Measurements from ENCODE around the gene CPT1C.
A peak's percentile ranks its signal among the peaks of the same experiment; 100 is the strongest.

The CPT1C gene

DNA sequence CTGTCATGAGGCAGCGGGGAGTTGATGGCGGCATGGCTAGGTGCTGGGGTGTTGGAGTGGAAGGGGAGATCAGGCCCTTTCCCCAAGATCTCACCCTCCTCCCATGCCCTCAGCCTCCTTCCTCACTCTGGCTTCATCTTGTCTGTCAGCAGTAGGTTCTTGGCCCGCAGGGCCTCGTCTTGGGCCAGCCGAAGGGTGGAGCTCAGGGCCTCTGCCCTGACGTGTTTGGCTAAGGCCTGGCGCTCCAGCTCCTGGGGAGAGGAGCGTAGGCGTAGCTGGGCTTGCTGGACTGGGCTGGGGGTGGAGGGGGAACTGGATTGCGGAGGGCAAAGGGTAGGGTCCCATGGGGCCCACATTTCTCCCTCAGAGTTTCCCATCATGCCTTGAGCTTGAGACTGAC lies 49.0 kb downstream of the CPT1C start:
- Mint-ChIP-seq H3K27ac (no peak overlapping the region), H3K27me3 (no peaks in the 10 kb centered on the region), H3K9me3 (ENCODE audit: low read depth) (no peaks in the 10 kb centered on the region), H3K4me1 (ENCODE audit: low read depth) (peaks cover 5% of the 10 kb centered on the region), H3K36me3 (no peaks in the 10 kb centered on the region), H3K4me3 (no peak overlapping the region)

DNA sequence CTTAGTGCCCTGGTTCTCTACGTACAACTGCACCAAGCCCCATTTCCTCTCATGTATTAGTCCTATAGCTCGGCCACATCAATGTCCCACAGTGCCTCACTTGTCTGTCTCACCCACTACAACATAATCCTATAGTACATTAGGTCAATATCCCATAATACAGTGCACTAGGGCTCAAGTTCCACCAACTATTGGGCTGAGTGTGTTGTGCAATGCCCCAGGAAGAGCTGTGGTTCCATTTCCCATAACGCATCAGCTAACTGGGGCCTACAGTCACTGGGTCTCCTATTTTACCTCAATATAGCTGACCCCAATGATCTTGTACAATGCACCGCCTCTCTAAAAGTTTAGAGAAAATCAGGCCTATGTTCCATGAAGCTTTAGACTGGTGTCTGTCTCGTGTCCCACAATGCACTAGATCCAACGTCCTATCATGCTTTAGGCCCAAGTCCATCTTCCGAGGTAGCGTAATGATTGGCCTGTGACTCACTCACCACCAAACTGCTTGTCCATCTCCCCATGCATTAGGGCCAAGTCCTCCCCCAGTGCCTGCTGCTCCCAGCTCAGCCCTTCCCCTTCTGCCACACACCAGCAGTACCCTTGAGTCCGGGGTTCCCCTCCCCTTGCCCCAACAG lies 50.4 kb downstream of the CPT1C start:
- no peaks in the 10 kb centered on the region for H3K9me3 Mint-ChIP-seq (ENCODE audit: low read depth)
- no peaks in the 10 kb centered on the region for H3K27me3 Mint-ChIP-seq
- no peak overlapping the region for H3K4me3 Mint-ChIP-seq
- peaks cover 7% of the 10 kb centered on the region for H3K4me1 Mint-ChIP-seq (ENCODE audit: low read depth)
- no peaks in the 10 kb centered on the region for H3K36me3 Mint-ChIP-seq
- H3K27ac Mint-ChIP-seq = no peak overlapping the region

DNA sequence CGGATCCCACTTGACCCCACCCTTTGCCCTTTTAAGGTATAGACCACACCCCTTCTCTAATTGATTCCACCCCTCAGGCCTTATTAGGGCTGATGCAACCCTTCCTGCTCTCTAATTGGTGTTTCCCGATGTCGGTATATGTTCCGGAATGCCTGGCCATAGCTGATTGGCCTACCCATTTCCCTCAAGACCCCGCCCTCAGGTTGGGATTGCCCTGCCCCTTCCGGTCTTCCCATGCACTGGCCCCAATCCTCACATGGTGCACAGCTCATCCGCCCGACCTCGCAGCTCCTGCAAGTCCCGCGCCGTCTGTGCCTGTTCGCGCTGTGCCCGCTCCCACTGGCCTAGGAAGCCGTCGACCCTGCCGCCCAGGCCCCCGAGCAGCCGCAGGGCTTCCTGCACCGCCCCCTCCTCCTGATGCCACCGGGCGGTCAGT lies 54.0 kb downstream of the CPT1C start:
- Mint-ChIP-seq H3K36me3 (no peaks in the 10 kb centered on the region), H3K4me1 (ENCODE audit: low read depth) (peaks cover 2% of the 10 kb centered on the region), H3K9me3 (ENCODE audit: low read depth) (no peaks in the 10 kb centered on the region), H3K27me3 (no peaks in the 10 kb centered on the region), H3K4me3 (no peak overlapping the region), H3K27ac (no peak overlapping the region)

DNA sequence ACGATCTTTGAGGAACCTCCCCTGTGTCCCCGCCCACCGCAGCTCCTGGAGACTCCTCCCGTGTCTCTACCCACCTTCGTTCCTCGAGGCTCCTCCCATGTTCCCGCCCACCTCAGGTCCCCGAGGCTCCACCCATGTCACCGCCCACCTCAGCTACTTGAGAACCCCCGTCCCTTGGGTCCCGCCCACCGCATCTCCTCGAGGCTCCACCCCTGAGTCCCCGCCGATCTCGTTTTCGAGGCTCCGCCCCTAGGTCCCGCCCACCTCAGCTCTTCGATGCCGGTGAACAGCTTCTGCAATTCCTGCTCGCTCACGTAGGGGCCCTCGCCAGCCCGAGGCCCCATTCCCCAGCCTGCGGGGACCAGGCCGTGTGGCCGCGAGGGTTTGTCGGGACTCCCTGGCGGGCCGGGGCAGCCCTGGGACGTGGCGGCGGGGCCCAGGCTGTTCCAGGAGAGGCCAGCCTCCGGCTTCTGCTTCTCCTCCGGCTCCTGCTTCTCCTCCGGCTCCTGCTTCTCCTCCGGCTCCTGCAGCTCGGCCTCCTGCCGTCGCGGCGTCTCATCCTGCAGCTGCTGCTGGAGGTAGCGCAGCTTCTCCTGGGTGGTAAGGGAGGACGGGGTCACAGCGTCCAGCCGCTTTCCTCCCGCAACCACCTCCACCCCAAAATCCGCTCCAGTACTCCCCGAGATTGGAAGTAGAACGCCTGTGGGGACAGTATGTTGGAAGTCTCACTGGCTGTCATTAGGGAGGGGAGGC lies 55.5 kb downstream of the CPT1C start:
- no peaks in the 10 kb centered on the region for H3K27me3 Mint-ChIP-seq

DNA sequence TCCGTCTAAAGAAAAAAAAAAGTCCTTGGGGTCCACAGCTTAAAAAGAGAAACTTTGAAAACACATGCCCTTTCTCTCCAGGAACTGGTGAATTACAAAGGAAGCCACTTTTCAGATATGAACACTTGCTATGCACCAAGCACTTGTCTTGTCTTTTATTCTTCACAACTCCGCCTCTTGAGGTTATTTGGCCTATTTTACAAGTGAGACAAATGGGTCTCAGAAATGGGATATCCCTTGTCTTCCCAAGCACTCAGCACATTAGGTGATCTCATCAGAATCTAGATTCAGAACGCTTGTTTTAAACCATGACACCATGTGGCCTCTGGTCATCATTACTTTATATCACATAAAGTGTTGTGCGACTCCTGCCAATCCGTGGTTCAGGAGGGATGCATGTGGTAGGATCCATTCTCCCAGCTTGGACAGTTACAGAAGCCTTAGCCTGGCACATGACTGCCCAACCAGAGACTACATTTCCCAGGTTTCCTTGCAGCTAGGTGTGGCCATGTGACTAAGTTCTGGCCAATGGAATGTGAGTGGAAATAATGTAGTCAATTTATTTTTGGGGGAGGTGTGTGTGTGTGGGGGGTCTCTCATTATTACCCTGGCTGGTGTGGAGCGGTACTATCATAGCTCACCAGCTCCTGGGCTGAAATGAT lies 58.3 kb downstream of the CPT1C start:
- Mint-ChIP-seq H3K4me3 (no peak overlapping the region), H3K4me1 (ENCODE audit: low read depth) (peaks cover 2% of the 10 kb centered on the region), H3K9me3 (ENCODE audit: low read depth) (no peaks in the 10 kb centered on the region)

More for the DNA sequence above, 55.5 kb downstream of the CPT1C start:
- H3K4me1 Mint-ChIP-seq (ENCODE audit: low read depth) = peaks cover 2% of the 10 kb centered on the region
- H3K36me3 Mint-ChIP-seq = no peaks in the 10 kb centered on the region
- H3K27ac Mint-ChIP-seq = no peak overlapping the region
- H3K9me3 Mint-ChIP-seq (ENCODE audit: low read depth) = no peaks in the 10 kb centered on the region
- no peak overlapping the region for H3K4me3 Mint-ChIP-seq

DNA sequence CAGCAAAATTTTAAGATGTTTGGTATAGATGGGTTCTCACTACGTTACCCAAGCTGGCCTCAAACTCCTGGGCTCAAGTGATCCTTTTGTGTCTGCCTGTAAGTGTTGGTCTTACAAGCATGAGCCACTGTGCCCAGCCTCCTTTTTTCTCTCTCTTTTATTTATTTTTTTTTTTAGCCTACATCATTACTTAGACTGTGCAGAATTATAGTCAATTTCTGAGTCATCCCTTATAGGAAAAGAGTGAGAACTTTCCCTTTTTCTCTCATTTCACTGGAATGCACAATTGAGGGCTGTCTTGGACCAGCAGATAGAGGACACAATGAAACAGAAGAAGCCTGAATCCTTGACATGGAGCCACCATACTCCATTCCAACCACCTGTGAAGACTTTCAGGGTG lies 58.9 kb downstream of the CPT1C start:
- H3K4me1 Mint-ChIP-seq (ENCODE audit: low read depth) = peaks cover 2% of the 10 kb centered on the region
- no peaks in the 10 kb centered on the region for H3K36me3 Mint-ChIP-seq
- H3K9me3 Mint-ChIP-seq (ENCODE audit: low read depth) = no peaks in the 10 kb centered on the region
- H3K27me3 Mint-ChIP-seq = no peaks in the 10 kb centered on the region
- no peak overlapping the region for H3K4me3 Mint-ChIP-seq
- H3K27ac Mint-ChIP-seq = no peak overlapping the region

More for the DNA sequence above, 58.3 kb downstream of the CPT1C start:
- Mint-ChIP-seq H3K27ac (no peak overlapping the region), H3K36me3 (no peaks in the 10 kb centered on the region), H3K27me3 (no peaks in the 10 kb centered on the region)

DNA sequence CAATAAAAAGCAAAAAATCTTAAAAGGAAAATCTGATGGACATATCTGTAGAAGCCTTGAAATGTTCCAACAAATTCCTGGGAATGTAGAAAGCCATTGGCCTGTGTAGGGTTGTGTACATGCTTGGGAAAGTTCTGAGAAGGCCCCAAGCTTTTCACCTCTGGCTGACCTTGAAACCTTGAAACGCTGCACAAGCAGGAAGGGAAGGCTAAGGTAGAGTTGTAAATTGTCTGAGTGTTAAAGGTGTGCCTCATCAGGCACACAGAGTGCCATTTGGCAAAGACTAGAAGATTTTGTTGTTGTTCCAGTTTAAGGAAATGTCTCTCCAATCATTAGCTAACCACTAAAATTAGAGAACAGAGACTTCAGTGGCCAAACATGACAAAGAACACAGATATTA lies 61.8 kb downstream of the CPT1C start:
- H3K27me3 Mint-ChIP-seq = no peaks in the 10 kb centered on the region

DNA sequence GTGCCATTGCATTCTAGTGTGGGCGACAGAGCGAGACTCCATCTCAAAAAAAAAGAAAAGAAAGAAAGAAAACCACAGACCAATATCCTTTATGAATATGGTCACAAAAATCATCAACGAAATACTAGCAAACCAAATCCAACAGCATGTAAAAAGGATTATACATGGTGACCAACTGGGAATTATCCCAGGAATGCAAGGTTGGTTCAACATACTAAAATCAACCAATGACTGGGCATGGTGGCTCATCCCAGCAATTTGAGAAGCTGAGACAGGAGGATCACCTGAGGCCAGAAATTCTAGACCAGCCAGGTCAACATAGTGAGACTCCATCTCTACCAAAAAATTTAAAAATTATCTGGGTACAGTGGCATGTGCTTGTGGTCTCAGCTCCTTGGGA lies 65.0 kb downstream of the CPT1C start:
- Mint-ChIP-seq H3K4me1 (ENCODE audit: low read depth) (no peaks in the 10 kb centered on the region), H3K27me3 (no peaks in the 10 kb centered on the region), H3K4me3 (no peak overlapping the region), H3K36me3 (no peaks in the 10 kb centered on the region), H3K27ac (no peak overlapping the region), H3K9me3 (ENCODE audit: low read depth) (no peaks in the 10 kb centered on the region)

More for the DNA sequence above, 61.8 kb downstream of the CPT1C start:
- Mint-ChIP-seq H3K9me3 (ENCODE audit: low read depth) (no peaks in the 10 kb centered on the region), H3K36me3 (no peaks in the 10 kb centered on the region), H3K27ac (no peak overlapping the region), H3K4me1 (ENCODE audit: low read depth) (no peaks in the 10 kb centered on the region), H3K4me3 (no peak overlapping the region)

DNA sequence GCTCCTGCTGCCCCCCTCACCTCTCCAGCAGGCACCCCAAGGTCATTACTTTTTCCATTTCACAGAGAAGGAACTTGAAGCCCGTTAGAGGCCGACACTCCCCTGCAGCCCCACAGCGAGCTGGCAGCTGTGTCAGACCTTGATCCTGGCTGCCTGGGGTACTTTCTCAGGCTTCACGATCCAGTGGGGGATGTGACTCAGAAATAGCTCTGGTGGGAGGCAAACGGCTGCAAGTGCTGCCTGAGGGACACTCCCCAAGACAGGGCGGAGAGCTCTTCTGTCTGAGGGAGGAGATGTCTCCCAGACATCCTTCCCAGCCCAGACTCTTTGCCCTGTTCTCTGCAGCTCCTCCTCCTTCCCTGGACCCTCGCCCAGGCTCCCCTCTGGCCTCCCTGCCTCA lies 67.4 kb downstream of the CPT1C start:
- no peak overlapping the region for H3K27ac Mint-ChIP-seq
- peaks cover 1% of the 10 kb centered on the region for H3K4me1 Mint-ChIP-seq (ENCODE audit: low read depth)
- no peaks in the 10 kb centered on the region for H3K9me3 Mint-ChIP-seq (ENCODE audit: low read depth)
- H3K36me3 Mint-ChIP-seq = no peaks in the 10 kb centered on the region
- H3K4me3 Mint-ChIP-seq = no peak overlapping the region
- no peaks in the 10 kb centered on the region for H3K27me3 Mint-ChIP-seq

DNA sequence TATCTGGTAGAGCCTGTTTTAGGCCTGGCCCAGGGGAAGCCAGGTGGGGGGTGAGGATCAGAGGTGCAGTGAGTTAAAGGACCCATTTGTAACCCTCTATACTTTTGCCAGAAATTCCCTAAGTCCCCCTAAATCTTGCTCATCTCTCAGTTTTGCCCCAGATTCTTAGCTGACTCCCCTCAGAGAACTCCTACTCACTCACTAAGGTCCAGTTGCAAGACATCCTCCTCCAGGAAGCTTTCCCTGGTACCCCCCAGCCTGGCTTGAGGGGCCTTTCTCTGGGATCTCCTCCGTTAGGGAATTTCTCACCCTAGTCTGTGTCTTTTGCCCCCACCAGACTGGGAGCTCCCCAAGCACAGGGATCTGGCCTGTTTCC lies 70.3 kb downstream of the CPT1C start:
- Mint-ChIP-seq H3K27me3 (no peaks in the 10 kb centered on the region), H3K4me3 (no peak overlapping the region), H3K36me3 (no peaks in the 10 kb centered on the region), H3K4me1 (ENCODE audit: low read depth) (peaks cover 8% of the 10 kb centered on the region), H3K27ac (no peak overlapping the region), H3K9me3 (ENCODE audit: low read depth) (no peaks in the 10 kb centered on the region)

DNA sequence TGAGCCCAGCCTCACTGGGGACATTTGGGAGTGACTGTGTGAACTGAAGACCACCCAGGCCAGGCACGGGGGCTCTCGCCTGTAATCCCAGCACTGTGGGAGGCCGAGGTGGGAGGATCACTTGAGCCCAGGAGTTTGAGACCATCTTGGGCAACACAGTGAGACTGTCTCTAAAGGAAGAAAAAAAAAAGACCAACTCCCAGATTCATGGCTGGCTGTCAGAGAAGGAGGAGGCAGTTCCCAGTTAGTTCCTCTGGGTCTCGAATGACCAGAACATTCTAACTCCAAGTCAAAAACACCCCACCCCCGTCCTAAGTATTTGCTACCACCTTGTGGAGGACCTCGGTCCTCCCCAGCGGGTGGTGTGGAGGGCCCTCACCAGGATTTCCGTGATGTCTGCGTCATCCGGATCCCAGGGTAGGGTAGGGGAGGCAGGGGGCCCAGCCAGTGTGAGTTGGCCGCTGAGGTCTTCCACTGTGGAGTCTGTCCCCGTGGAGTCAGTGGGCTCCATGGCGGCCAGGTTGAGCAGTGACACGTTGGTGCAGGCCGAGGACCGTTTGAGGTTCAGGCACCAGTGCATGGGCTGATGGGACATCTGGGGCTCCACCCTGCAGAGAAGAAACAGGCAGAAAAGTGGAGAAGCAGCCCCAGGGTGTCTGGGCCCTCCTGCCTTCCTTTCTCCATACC lies 70.9 kb downstream of the CPT1C start:
- no peaks in the 10 kb centered on the region for H3K27me3 Mint-ChIP-seq
- no peaks in the 10 kb centered on the region for H3K9me3 Mint-ChIP-seq (ENCODE audit: low read depth)
- H3K4me3 Mint-ChIP-seq = no peak overlapping the region
- no peaks in the 10 kb centered on the region for H3K36me3 Mint-ChIP-seq
- no peak overlapping the region for H3K27ac Mint-ChIP-seq
- peaks cover 10% of the 10 kb centered on the region for H3K4me1 Mint-ChIP-seq (ENCODE audit: low read depth)

DNA sequence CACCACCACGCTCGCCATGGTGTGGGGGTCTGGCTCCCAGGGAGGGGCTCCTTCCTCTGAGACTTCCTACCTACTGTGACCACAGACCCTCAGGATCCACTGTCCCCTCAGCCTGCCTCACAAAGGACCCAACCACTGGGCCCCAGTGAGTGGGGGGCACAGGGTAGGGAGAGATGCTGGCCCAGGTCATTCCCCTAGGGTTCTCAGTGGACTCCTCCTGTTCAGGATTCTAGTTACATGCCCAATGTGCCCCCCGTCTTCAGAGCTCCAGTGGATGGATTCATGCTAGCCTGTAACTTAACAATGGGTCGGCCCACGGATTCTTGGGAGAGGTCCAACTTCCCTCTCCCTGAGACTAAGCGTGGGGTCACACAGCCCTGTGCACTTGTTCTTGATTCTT lies 72.3 kb downstream of the CPT1C start, which contains the start of gene TSKS:
Gene TSKS, minus strand, starts transcription at position 77 of the 400 bp plus-strand sequence. Its CDS starts 59 bp downstream, at position 18.
- H3K4me1 Mint-ChIP-seq (ENCODE audit: low read depth) = peaks cover 20% of the 10 kb centered on the region

More for the DNA sequence above, 72.3 kb downstream of the CPT1C start, which contains the start of gene TSKS:
- Mint-ChIP-seq H3K36me3 (no peaks in the 10 kb centered on the region), H3K27ac (peak within 1 kb of the TSS; percentile 23), H3K27me3 (no peaks in the 10 kb centered on the region), H3K9me3 (ENCODE audit: low read depth) (no peaks in the 10 kb centered on the region), H3K4me3 (no peak within 1 kb of the TSS)
